ENCODE measurements around the gene RAB7A. TPM values are rescaled to one million over a fixed set of nuclear protein-coding genes. Genes with fewer than 3 reads are reported as not detected.

The RAB7A gene
- total RNA-seq, 1 donor from 2014 or later = 51.2 TPM

DNA sequence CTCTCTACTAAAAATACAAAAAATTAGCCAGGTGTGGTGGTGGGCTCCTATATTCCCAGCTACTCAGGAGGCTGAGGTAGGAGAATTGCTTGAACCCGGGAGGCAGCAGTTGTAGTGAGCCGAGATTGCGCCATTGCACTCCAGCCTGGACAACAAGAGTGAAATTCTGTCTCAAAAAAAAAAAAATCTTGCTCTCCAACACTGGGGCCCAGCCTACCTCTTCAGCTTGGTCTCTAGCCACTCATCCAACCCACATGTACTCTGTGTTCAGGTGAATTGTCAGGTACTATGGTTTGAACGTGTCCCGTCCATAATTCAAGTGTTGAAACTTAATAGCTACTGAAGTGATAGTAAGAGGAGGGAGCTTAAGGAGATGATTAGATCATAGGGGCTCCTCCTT lies 22.4 kb upstream of the RAB7A start:
- no peak for DNase-seq (ENCODE audit: low spot score)
- Mint-ChIP-seq H3K27ac (no peak overlapping the region), H3K9me3 (no peaks in the 10 kb centered on the region), H3K36me3 (no peaks in the 10 kb centered on the region), H3K4me3 (no peak overlapping the region), H3K4me1 (peaks cover 13% of the 10 kb centered on the region), H3K27me3 (ENCODE audit: insufficient read depth, low read depth) (peaks cover 3% of the 10 kb centered on the region)
- H3K9me3 ChIP-seq (ENCODE audit: low read depth) = no peaks in the 10 kb centered on the region
- H3F3A ChIP-seq (ENCODE audit: low read depth) = no peaks in the 10 kb centered on the region
- H3K27ac ChIP-seq = no peak overlapping the region
- no peaks in the 10 kb centered on the region for H3K4me1 ChIP-seq
- H3K4me3 ChIP-seq = no peak overlapping the region
- no peak overlapping the region for H2AFZ ChIP-seq (replicated peaks)
- peaks cover 7% of the 10 kb centered on the region for H3K27me3 ChIP-seq
- H4K20me1 ChIP-seq (ENCODE audit: low read depth) = no peaks in the 10 kb centered on the region
- no peak overlapping the region for H3K9ac ChIP-seq
- no peak for TF ChIP-seq EZH2phosphoT487 (IDR thresholded peaks at IDR 0.05)
- no peak for TF ChIP-seq EZH2 (IDR thresholded peaks at IDR 0.05)
- TF ChIP-seq, protein P1, sequence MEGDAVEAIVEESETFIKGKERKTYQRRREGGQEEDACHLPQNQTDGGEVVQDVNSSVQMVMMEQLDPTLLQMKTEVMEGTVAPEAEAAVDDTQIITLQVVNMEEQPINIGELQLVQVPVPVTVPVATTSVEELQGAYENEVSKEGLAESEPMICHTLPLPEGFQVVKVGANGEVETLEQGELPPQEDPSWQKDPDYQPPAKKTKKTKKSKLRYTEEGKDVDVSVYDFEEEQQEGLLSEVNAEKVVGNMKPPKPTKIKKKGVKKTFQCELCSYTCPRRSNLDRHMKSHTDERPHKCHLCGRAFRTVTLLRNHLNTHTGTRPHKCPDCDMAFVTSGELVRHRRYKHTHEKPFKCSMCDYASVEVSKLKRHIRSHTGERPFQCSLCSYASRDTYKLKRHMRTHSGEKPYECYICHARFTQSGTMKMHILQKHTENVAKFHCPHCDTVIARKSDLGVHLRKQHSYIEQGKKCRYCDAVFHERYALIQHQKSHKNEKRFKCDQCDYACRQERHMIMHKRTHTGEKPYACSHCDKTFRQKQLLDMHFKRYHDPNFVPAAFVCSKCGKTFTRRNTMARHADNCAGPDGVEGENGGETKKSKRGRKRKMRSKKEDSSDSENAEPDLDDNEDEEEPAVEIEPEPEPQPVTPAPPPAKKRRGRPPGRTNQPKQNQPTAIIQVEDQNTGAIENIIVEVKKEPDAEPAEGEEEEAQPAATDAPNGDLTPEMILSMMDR (IDR thresholded peaks at IDR 0.05) = no peak
- no peaks in the 10 kb centered on the region for H3K36me3 ChIP-seq
- H3K4me2 ChIP-seq = no peak overlapping the region
- H3K79me2 ChIP-seq (ENCODE audit: low read depth) = no peaks in the 10 kb centered on the region

DNA sequence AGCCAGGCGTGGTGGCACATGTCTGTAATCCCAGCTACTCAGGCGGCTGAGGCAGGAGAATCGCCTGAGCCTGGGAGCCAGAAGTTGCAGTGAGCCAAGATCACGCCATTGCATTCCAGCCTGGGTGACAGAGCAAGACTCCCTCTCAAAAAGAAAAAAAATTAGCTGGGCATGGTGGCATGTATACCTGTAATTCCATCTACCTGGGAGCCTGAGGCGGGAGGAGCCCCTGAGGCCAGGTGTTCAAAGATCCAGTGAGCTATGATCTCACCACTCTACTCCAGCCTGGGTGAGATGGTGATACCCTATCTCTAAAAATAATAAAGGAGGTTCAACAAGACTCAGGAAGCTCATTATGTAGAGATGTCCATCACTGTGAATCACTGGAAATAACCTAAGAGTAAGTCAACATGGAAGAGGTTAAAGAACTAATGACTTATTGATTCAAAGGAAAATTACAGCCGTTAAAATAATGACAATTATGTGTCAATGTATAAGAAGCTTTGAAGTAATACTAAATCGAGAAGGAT lies 19.8 kb upstream of the RAB7A start:
- no peaks in the 10 kb centered on the region for H3K79me2 ChIP-seq (ENCODE audit: low read depth)
- Mint-ChIP-seq H3K36me3 (no peaks in the 10 kb centered on the region), H3K4me1 (peaks cover 18% of the 10 kb centered on the region), H3K27me3 (ENCODE audit: insufficient read depth, low read depth) (peaks cover 3% of the 10 kb centered on the region), H3K9me3 (no peaks in the 10 kb centered on the region), H3K27ac (no peak overlapping the region), H3K4me3 (no peak overlapping the region)
- no peak overlapping the region for H3K4me2 ChIP-seq
- no peak overlapping the region for H3K27ac ChIP-seq
- no peaks in the 10 kb centered on the region for H3K27me3 ChIP-seq
- no peak for TF ChIP-seq EZH2phosphoT487 (IDR thresholded peaks at IDR 0.05)
- no peak for TF ChIP-seq EZH2 (IDR thresholded peaks at IDR 0.05)
- TF ChIP-seq, protein P1 (IDR thresholded peaks at IDR 0.05) = no peak
- H3K36me3 ChIP-seq = no peaks in the 10 kb centered on the region
- no peaks in the 10 kb centered on the region for H4K20me1 ChIP-seq (ENCODE audit: low read depth)
- H3K4me1 ChIP-seq = no peaks in the 10 kb centered on the region
- H3K9me3 ChIP-seq (ENCODE audit: low read depth) = no peaks in the 10 kb centered on the region
- DNase-seq (ENCODE audit: low spot score) = no peak
- no peak overlapping the region for H2AFZ ChIP-seq (replicated peaks)
- H3K4me3 ChIP-seq = no peak overlapping the region
- H3F3A ChIP-seq (ENCODE audit: low read depth) = no peaks in the 10 kb centered on the region
- no peak overlapping the region for H3K9ac ChIP-seq

DNA sequence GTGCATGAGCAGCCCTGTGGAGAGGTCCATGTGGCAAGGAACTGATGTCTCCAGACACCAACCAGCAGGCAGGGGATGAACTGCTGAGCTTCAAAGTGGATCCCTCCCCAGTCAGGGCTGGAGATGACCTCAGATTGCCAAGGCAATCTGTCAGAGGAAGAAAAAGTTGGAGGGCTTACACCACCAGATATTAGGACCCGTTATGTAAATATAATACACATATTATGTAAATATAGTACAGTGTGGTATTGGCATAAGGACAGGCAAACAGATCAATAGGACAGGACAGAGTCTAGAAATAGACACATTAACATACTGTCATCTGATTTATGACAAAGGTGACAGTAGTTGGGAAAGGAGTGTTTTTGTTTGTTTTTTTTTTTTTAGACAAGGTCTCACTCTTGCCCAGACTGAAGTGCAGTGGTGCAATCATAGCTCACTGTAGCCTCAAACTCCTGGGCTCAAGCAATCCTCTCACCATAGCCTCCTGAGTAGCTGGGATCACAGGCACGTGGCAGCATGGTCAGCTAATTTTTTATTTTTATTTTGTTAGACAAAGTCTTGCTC lies 18.0 kb upstream of the RAB7A start:
- no peak overlapping the region for H3K4me3 ChIP-seq
- Mint-ChIP-seq H3K9me3 (no peaks in the 10 kb centered on the region), H3K36me3 (no peaks in the 10 kb centered on the region), H3K4me3 (no peak overlapping the region), H3K4me1 (peaks cover 5% of the 10 kb centered on the region), H3K27me3 (ENCODE audit: insufficient read depth, low read depth) (peaks cover 3% of the 10 kb centered on the region), H3K27ac (no peak overlapping the region)
- H3K27me3 ChIP-seq = no peaks in the 10 kb centered on the region
- H3K27ac ChIP-seq = no peak overlapping the region
- H3K4me2 ChIP-seq = no peak overlapping the region
- no peak overlapping the region for H2AFZ ChIP-seq (replicated peaks)
- H3F3A ChIP-seq (ENCODE audit: low read depth) = no peaks in the 10 kb centered on the region
- no peak for DNase-seq (ENCODE audit: low spot score)
- H3K36me3 ChIP-seq = no peaks in the 10 kb centered on the region
- H3K4me1 ChIP-seq = no peaks in the 10 kb centered on the region
- no peaks in the 10 kb centered on the region for H3K79me2 ChIP-seq (ENCODE audit: low read depth)
- no peaks in the 10 kb centered on the region for H4K20me1 ChIP-seq (ENCODE audit: low read depth)
- TF ChIP-seq EZH2 (IDR thresholded peaks at IDR 0.05) = no peak
- no peak for TF ChIP-seq EZH2phosphoT487 (IDR thresholded peaks at IDR 0.05)
- TF ChIP-seq, protein P1 (IDR thresholded peaks at IDR 0.05) = no peak
- no peaks in the 10 kb centered on the region for H3K9me3 ChIP-seq (ENCODE audit: low read depth)
- H3K9ac ChIP-seq = no peak overlapping the region
